Stimulated activated memory B cell treated with anti-CD40 and anti-IgM and Interleukin-4, amounts not matched to agents 10 μg/mL and 1 μg/mL and 100 μg/mL, for 72 hours (primary cell): ENCODE measurements around the gene PCNX1.

Source experiments
- ATAC-seq: fragments of 150-1000 bp; cut with Tn5 transposase; 2 replicates; pipeline ENCODE4 v1.10.0; 2021
- H3K27ac Mint-ChIP-seq: one replicate; pipeline ENCODE4 v1.8.0; 2022; ENCODE audit warnings: mild to moderate bottlenecking, mixed read lengths
- H3K27me3 Mint-ChIP-seq: one replicate; pipeline ENCODE4 v1.8.0; 2022; ENCODE audit warnings: mixed read lengths
- H3K36me3 Mint-ChIP-seq: one replicate; pipeline ENCODE4 v1.8.0; 2022; ENCODE audit warnings: mixed read lengths
- H3K4me1 Mint-ChIP-seq: one replicate; pipeline ENCODE4 v1.8.0; 2022; ENCODE audit warnings: mixed read lengths
- H3K4me3 Mint-ChIP-seq: one replicate; pipeline ENCODE4 v1.8.0; 2022; ENCODE audit warnings: mild to moderate bottlenecking, moderate library complexity, mixed read lengths
- H3K9me3 Mint-ChIP-seq: one replicate; pipeline ENCODE4 v1.8.0; 2022; ENCODE audit warnings: mixed read lengths

The PCNX1 gene

DNA sequence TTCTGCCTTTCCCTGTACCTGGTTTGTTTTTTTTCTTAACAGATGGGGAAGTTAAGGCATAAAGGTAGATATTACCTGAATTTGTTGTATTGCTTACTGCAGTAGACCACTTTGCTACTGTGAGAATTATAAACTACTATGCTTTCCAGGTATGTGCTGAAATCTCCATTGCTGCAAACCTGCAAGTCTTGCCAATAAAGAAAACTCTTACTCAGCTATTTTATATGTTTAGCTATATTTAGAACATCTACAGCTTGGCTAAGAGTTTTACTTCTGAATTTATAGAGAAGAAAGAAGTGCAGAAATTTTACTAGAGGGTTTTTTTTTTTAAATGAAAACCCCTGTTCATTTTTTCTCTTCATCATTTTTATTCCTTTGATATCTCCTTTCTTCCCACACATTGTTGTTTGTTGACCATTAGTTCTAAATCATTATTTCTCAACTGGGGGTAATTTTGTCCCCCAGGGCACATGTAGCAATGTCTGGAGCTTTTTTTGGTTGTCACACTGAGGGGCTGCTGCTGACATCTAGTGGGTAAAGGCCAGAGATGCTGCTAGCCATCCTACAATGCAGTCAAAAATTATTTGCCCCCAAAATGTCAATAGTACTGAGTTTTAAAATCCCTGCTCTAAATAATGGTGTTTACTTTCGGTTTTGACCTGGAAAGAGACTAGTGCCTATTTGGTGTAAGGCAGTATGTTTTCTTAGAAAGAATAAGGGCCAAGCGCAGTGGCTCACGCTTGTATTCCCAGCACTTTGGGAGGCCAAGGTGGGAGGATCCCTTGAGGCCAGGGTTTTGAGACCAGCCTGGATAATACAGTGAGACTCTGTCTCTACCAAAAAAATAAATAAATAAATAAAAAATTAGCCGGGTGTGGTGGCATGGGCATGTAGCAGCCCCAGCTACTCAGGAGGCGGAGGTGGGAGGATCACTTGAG lies 48.6 kb downstream of the PCNX1 start:
- H3K9me3 Mint-ChIP-seq: no peaks in the 10 kb centered on the region
- ATAC-seq: no peak
- no peaks in the 10 kb centered on the region for H3K4me1 Mint-ChIP-seq
- H3K27me3 Mint-ChIP-seq: no peaks in the 10 kb centered on the region
- H3K4me3 Mint-ChIP-seq: no peak overlapping the region
- H3K36me3 Mint-ChIP-seq: peaks cover 28% of the 10 kb centered on the region
- no peak overlapping the region for H3K27ac Mint-ChIP-seq

DNA sequence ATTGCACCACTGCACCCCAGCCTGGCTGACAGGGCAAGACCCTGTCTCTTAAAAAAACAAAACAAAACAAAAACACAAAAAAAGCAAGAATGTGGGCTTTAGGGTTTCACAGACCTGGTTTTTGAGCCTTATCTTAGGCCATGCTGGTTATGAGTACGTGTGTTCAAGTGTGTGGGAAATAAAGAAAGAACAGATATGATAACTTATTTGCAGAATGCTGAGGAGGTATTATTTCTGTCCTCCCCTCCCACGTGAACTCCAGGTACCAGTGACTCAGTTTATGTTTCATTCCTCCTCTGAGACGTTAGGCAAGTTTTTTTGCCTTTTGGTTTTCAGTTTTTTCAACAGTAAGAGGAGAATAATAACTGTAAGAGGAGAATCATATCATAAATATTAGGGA lies 49.3 kb downstream of the PCNX1 start:
- Mint-ChIP-seq H3K36me3 (peaks cover 21% of the 10 kb centered on the region), H3K9me3 (no peaks in the 10 kb centered on the region), H3K27me3 (no peaks in the 10 kb centered on the region), H3K27ac (no peak overlapping the region), H3K4me3 (no peak overlapping the region), H3K4me1 (no peaks in the 10 kb centered on the region)
- ATAC-seq: no peak

DNA sequence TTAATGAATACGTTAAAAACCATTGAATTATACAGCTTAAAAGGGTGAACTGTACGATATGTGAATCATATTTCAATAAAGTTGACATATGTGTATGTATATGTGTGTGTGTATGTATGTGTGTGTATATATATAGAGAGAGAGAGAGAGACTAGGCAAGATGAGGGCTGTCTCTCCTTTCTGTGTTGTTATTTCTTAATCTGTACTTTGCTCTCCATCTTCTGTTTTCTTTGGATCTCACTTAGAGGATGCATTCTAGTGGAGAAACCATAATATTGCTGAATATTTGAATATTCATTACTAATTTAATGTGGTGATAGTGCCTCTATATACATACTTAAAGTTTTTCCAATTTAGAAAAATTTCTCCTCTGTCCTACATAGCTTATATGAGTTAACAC lies 50.5 kb downstream of the PCNX1 start:
- Mint-ChIP-seq H3K4me3 (no peak overlapping the region), H3K36me3 (peaks cover 12% of the 10 kb centered on the region), H3K27me3 (no peaks in the 10 kb centered on the region), H3K4me1 (no peaks in the 10 kb centered on the region), H3K9me3 (no peaks in the 10 kb centered on the region), H3K27ac (no peak overlapping the region)
- no peak for ATAC-seq

DNA sequence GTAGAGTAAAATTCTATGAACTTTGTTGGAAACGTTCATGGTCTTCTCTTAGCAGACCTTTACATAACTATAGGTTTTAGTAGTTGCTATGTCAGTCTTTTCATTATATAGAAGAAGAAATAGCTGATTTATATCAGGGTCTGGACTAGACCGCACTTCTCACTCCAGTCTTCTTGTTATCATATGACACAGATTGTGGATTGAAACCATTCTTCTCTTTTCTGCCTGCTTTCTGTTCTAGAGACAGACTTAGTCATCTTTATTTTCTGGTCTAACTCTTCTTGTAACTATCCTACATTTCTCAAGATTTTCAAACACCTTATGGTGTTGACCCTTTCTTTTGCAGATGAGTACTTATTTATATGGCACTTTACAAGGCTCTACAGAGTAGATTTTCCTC lies 55.7 kb downstream of the PCNX1 start:
- Mint-ChIP-seq H3K9me3 (no peaks in the 10 kb centered on the region), H3K4me1 (no peaks in the 10 kb centered on the region), H3K36me3 (peaks cover 17% of the 10 kb centered on the region), H3K4me3 (no peak overlapping the region), H3K27me3 (no peaks in the 10 kb centered on the region), H3K27ac (no peak overlapping the region)
- no peak for ATAC-seq

DNA sequence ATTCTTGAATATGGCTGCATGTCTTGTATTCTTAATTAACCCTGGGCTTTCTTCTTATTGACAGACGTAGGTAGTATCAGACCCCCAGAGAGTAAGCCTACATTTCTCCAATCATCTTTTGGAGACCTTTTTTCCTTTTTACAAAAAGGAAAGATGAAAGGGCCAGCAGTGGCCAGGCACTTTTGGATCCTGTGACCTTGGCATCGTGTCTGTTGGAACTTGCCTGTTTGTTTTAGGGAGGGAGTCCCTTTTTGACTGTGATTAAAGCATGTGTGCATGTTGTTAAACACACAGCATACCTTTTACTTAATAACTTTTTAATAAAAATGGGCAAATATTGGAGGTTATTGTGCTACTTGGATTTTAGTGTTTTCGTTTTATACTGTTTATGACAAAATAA lies 57.2 kb downstream of the PCNX1 start:
- Mint-ChIP-seq H3K4me3 (no peak overlapping the region), H3K27me3 (no peaks in the 10 kb centered on the region), H3K36me3 (peaks cover 15% of the 10 kb centered on the region), H3K27ac (no peak overlapping the region), H3K4me1 (no peaks in the 10 kb centered on the region), H3K9me3 (no peaks in the 10 kb centered on the region)
- no peak for ATAC-seq

DNA sequence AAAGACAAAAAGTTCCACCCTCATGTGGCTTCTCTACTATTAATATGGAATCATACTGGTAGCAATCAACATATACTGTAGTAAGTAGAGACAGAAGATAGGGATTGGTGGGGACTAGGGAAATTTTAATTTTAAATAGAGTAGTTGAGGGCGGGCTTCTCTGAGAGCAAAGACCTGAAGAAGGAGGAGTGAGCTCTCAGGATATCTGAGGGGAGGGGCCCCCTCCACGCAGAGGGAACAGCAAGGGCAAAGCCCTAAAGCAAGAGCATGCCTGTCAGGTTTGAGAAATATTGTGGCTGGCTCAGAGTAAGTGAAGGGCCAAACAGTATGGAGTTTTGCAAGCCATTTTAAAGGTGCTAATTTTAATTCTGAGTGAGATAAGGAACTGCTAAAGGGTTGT lies 64.3 kb downstream of the PCNX1 start:
- no peak overlapping the region for H3K4me3 Mint-ChIP-seq
- H3K9me3 Mint-ChIP-seq: no peaks in the 10 kb centered on the region
- H3K36me3 Mint-ChIP-seq: peaks cover 27% of the 10 kb centered on the region
- H3K4me1 Mint-ChIP-seq: peaks cover 6% of the 10 kb centered on the region
- H3K27me3 Mint-ChIP-seq: no peaks in the 10 kb centered on the region
- ATAC-seq: no peak
- H3K27ac Mint-ChIP-seq: no peak overlapping the region

DNA sequence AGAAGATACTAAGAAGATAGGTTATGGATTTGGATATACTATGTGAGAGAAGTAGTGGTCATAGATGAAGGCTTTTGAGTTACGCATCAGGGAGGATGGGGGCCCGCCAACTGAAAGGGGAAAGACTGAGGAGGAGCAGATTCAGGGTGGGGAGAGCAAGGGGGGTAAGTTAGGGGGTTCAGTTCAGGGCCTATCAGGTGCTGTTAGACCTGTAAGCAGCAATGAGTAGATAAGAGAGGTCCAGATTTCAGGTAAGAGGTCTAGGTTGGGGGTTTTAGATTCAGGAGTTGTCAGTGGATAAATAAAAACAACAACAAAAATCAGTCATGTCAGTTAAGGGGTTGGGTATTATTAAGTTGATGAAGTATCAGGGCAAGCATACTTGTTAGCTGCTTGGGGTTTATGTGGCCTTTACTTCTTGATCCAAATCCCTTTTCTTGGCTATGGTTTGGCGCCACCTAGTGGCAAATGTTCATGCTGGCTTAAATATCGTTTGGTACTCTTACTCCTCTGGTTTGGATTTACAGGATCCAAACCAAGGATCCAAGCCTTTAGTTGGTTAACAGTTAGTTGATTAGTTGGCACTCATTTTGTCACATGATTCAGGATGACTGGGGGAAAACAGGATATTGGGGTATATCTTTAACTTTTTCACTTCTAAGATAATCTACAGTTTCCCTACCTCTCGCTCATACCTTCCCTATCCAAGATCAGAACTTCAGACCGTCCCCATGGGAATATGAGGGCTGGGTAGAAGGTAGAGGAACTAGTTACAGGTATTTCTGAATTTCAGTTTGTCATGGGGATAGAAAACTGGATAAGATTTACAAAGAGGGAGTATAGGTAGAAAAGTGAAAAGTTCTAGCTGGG lies 65.1 kb downstream of the PCNX1 start:
- Mint-ChIP-seq H3K4me1 (peaks cover 6% of the 10 kb centered on the region), H3K27ac (no peak overlapping the region)

DNA sequence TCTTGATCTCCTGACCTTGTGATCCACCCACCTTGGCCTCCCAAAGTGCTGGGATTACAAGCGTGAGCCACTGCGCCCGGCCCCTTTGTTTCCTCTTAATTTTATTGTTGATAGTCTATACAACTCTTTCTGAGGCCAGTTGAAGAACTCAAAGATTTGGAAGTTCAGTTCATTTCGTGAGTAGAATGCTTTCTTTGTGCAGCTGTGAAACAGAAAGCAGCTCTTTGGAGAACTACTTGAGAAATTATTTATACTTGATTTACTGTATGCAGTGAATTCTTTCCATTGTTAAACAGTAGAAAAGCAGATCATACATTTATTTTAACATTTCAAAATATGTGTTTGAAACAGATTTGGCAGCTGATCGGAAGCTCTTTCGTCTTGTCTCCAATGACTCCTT lies 69.3 kb downstream of the PCNX1 start:
- H3K4me3 Mint-ChIP-seq: no peak overlapping the region
- no peak for ATAC-seq
- H3K36me3 Mint-ChIP-seq: peaks cover 35% of the 10 kb centered on the region
- H3K27me3 Mint-ChIP-seq: no peaks in the 10 kb centered on the region
- no peaks in the 10 kb centered on the region for H3K9me3 Mint-ChIP-seq
- peaks cover 6% of the 10 kb centered on the region for H3K4me1 Mint-ChIP-seq
- no peak overlapping the region for H3K27ac Mint-ChIP-seq

More for the DNA sequence above, 65.1 kb downstream of the PCNX1 start:
- no peaks in the 10 kb centered on the region for H3K9me3 Mint-ChIP-seq
- no peak overlapping the region for H3K4me3 Mint-ChIP-seq
- H3K27me3 Mint-ChIP-seq: no peaks in the 10 kb centered on the region
- ATAC-seq: peak; percentile 41
- H3K36me3 Mint-ChIP-seq: peaks cover 35% of the 10 kb centered on the region

DNA sequence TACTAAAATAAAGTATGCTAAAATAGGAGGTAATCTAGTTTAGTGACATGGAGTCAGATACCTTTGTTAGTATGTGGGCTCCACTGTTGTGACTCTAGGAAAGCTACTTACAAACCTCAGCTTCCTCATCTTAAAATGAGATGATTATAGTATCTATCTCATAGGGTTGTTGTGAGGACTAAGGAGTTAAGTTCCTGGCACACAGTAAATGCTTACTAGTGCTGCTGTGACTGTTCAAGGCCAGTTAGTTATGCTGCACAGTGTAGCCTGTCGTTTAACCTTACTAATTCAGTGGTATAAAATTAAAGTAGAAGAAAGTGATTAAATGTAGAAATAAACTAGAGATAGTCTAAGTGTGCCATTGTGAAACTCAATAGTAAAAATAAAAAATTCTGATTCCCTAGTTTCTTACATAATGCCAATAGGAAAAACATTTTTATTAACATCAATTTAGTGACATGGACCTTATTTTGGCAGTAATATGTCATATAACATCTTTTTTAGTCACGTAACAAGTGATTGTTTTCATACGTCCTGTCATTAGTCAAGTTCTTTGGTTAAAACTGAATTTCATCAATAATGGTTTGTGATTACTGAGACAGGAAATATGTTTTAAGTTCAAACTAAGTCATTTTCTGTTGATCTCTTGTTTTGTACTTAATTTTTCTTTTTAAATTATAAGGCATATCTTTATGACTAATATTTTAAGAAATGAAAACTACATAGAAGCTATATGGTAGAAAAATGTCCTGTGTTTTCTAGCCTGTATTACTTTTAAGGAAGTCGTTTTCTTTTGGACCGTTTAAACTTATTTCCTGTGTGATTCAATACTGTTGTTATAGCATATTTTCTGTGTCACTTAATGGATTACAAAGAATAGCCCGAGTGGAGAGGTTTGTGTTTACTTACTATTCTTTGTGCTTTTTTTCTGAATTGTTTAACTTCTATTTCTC lies 74.0 kb downstream of the PCNX1 start:
- ATAC-seq: no peak
- no peaks in the 10 kb centered on the region for H3K4me1 Mint-ChIP-seq
- no peak overlapping the region for H3K4me3 Mint-ChIP-seq

DNA sequence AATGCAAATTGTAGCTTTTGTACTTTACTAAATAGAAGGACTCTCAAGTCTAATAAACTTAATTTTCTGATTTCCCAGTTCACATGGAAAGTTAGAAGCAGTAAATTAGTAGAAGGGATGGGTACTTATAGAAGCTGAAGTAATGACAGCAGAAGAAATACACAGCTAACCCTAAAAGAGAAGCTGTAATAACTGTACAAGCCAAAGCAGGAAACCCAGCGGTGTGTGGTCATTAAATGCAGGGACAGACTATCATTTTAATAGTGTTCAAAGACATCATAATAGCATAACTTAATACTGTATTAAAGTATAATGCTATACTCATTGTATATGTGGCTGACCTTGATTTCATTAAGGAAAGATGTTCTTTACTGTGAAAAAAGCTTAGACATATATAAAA lies 74.9 kb downstream of the PCNX1 start:
- ATAC-seq: no peak
- Mint-ChIP-seq H3K4me3 (no peak overlapping the region), H3K36me3 (peaks cover 11% of the 10 kb centered on the region), H3K27ac (no peak overlapping the region), H3K27me3 (no peaks in the 10 kb centered on the region), H3K4me1 (no peaks in the 10 kb centered on the region), H3K9me3 (no peaks in the 10 kb centered on the region)

More for the DNA sequence above, 74.0 kb downstream of the PCNX1 start:
- Mint-ChIP-seq H3K27me3 (no peaks in the 10 kb centered on the region), H3K27ac (no peak overlapping the region), H3K9me3 (no peaks in the 10 kb centered on the region), H3K36me3 (peaks cover 18% of the 10 kb centered on the region)

DNA sequence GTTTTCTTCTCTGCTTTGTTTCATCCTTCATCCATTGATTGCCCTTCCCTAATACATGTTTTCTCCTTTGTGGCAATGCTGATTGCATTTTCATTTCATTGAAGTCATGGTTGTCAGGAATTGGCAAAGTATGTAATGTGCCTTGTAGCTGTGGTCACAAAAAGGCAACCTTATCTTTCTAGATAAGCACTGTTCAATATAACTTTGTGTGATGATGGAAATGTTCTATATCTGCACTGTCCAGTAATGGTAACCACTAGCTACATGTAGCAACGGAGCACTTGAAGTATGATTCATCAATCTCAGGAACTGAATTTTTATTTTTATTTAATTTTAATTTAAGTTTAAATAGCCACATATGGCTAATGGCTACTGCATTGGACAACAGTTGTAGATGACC lies 79.8 kb downstream of the PCNX1 start:
- Mint-ChIP-seq H3K36me3 (peaks cover 6% of the 10 kb centered on the region), H3K27me3 (no peaks in the 10 kb centered on the region), H3K4me3 (no peak overlapping the region), H3K4me1 (no peaks in the 10 kb centered on the region), H3K9me3 (no peaks in the 10 kb centered on the region), H3K27ac (no peak overlapping the region)
- ATAC-seq: no peak

DNA sequence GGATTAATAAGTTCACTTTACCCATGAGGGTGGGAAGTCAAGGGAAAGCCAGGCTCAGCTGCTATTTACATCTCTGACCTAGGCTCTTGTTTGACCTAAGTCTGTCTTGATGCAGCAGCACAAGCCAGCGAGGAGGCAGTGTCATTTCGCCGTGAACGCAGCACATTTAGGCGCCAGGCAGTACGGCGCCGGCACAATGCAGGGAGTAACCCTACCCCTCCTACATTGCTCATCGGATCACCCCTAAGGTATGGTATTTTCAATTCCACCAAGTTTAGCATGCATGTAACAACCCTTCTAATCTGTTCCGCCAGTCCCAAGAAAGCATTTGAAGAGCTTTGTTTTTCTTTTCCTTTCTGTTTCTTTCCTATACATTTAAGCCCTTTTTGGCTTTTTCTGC lies 81.2 kb downstream of the PCNX1 start:
- ATAC-seq: no peak
- Mint-ChIP-seq H3K27me3 (no peaks in the 10 kb centered on the region), H3K36me3 (peaks cover 6% of the 10 kb centered on the region), H3K9me3 (no peaks in the 10 kb centered on the region), H3K4me3 (no peak overlapping the region), H3K4me1 (no peaks in the 10 kb centered on the region), H3K27ac (no peak overlapping the region)

DNA sequence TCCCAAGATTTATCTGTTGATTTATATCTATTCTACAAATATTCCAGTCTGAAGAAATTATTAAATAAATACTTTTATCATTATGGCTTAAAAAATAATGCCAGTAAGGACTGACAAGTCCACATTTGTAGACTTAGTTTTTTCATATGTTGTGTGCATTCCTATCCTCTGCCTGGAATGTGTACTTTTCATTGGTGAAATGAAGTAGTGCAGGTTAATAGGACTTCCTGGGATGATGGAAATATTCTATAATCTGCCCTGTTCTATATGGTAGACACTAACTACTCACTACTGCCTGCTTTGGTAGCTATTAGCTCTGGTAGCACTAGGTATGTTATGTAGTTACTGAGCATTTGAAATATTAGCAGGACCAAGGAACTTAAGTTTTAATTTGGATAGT lies 86.7 kb downstream of the PCNX1 start:
- H3K27me3 Mint-ChIP-seq: no peaks in the 10 kb centered on the region

DNA sequence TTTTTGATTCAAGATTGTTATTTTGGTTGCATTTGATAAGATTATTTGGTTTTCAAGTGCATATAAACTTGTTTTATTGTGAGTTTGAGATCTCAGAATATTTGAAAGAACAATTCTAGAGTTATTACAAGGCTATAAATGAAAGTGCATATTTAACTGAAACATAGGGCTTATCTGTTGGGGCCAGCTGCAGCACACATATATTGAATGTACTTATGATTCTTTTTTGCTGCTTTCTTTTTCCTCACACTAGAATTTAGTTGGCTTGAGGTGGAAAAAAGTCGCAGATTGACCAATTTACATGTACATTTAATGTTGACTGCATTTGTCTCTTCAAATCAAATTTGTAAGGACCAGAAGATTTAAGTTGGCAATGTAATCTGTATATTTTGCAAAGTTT lies 88.0 kb downstream of the PCNX1 start:
- Mint-ChIP-seq H3K4me3 (no peak overlapping the region), H3K9me3 (no peaks in the 10 kb centered on the region), H3K4me1 (no peaks in the 10 kb centered on the region), H3K27me3 (no peaks in the 10 kb centered on the region), H3K36me3 (peaks cover 8% of the 10 kb centered on the region), H3K27ac (no peak overlapping the region)
- no peak for ATAC-seq

More for the DNA sequence above, 86.7 kb downstream of the PCNX1 start:
- no peak overlapping the region for H3K27ac Mint-ChIP-seq
- H3K4me1 Mint-ChIP-seq: no peaks in the 10 kb centered on the region
- no peaks in the 10 kb centered on the region for H3K9me3 Mint-ChIP-seq
- no peak overlapping the region for H3K4me3 Mint-ChIP-seq
- ATAC-seq: no peak
- H3K36me3 Mint-ChIP-seq: peaks cover 8% of the 10 kb centered on the region

DNA sequence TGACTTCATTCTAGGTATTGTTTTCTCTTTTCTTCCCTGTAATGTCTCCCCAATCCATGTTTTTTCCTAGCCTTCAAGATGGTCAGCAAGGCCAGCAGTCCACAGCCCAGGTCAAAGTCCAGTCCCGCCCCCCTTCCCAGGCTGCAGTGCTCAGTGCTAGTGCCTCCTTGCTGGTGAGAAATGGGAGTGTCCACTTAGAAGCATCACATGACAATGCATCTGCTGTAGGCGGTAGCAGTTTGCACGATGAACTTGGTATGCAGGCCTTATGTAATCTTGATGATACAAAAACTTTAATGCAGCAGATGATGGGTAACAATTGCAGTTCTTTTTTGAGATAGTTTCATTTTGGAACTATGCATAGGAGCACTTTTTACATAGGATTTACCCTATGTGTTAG lies 88.4 kb downstream of the PCNX1 start:
- no peaks in the 10 kb centered on the region for H3K27me3 Mint-ChIP-seq
- H3K9me3 Mint-ChIP-seq: no peaks in the 10 kb centered on the region
- no peak for ATAC-seq
- peaks cover 8% of the 10 kb centered on the region for H3K36me3 Mint-ChIP-seq
- H3K4me3 Mint-ChIP-seq: no peak overlapping the region
- no peak overlapping the region for H3K27ac Mint-ChIP-seq
- no peaks in the 10 kb centered on the region for H3K4me1 Mint-ChIP-seq
